Activated T-helper 17 cell treated with anti-CD3 and anti-CD28 coated beads, Interleukin-2, amount 50 U/mL, for 72 hours (primary cell): ENCODE results near the gene CASR. TPM values are rescaled to one million over a fixed set of nuclear protein-coding genes. Genes with fewer than 3 reads are reported as not detected.
A peak's percentile ranks its signal among the peaks of the same experiment; 100 is the strongest.

Source experiments
- ATAC-seq: fragments of 150-1000 bp; cut with Tn5 transposase; replicated peaks from 2 replicates; pipeline ENCODE4 v1.10.0; 2021; ENCODE audit warnings: mild to moderate bottlenecking, moderate library complexity
- H3K27ac Mint-ChIP-seq: one replicate; pipeline ENCODE4 v1.8.0; 2022; ENCODE audit warnings: mixed read lengths
- H3K27me3 Mint-ChIP-seq: one replicate; pipeline ENCODE4 v1.8.0; 2022; ENCODE audit warnings: mixed read lengths
- H3K36me3 Mint-ChIP-seq: one replicate; pipeline ENCODE4 v1.8.0; 2022; ENCODE audit warnings: low read depth, mild to moderate bottlenecking, mixed read lengths
- H3K4me1 Mint-ChIP-seq: one replicate; pipeline ENCODE4 v1.8.0; 2022; ENCODE audit warnings: mixed read lengths
- H3K4me3 Mint-ChIP-seq: one replicate; pipeline ENCODE4 v1.8.0; 2022; ENCODE audit warnings: mild to moderate bottlenecking, mixed read lengths
- H3K9me3 Mint-ChIP-seq: one replicate; pipeline ENCODE4 v1.8.0; 2022; ENCODE audit warnings: mixed read lengths
- total RNA-seq, 2 donors: library from RNA; stranded (reverse); gene quantifications; one replicate each; pipeline ENCODE4 v1.2.3, GENCODE V29; 2022

The CASR gene
- total RNA-seq, 2 donors from 2014 or later = 0.82 to 3.9 TPM

- H3K36me3 Mint-ChIP-seq = no peaks in the 10 kb centered on the region
- no peak overlapping the region for H3K4me3 Mint-ChIP-seq
- peak; percentile 67 for ATAC-seq
- peaks cover 2% of the 10 kb centered on the region for H3K9me3 Mint-ChIP-seq
- H3K27me3 Mint-ChIP-seq = no peaks in the 10 kb centered on the region
- H3K4me1 Mint-ChIP-seq = peaks cover 17% of the 10 kb centered on the region
- H3K27ac Mint-ChIP-seq = no peak overlapping the region
Measured at GRCh38 chr3:122295266-122296062, 112.0 kb downstream of the CASR start.

GRCh38 chr3:122298239-122298638 is 114.8 kb downstream of the CASR start:
- Mint-ChIP-seq H3K9me3 (peaks cover 3% of the 10 kb centered on the region), H3K27me3 (no peaks in the 10 kb centered on the region), H3K4me1 (peaks cover 19% of the 10 kb centered on the region), H3K36me3 (no peaks in the 10 kb centered on the region), H3K27ac (peak overlapping the region; percentile 24), H3K4me3 (peak overlapping the region; percentile 35)
- ATAC-seq = peak; percentile 80

- peak overlapping the region; percentile 14 for H3K4me3 Mint-ChIP-seq
Measured at GRCh38 chr3:122299215-122299614, 115.7 kb downstream of the CASR start.

DNA sequence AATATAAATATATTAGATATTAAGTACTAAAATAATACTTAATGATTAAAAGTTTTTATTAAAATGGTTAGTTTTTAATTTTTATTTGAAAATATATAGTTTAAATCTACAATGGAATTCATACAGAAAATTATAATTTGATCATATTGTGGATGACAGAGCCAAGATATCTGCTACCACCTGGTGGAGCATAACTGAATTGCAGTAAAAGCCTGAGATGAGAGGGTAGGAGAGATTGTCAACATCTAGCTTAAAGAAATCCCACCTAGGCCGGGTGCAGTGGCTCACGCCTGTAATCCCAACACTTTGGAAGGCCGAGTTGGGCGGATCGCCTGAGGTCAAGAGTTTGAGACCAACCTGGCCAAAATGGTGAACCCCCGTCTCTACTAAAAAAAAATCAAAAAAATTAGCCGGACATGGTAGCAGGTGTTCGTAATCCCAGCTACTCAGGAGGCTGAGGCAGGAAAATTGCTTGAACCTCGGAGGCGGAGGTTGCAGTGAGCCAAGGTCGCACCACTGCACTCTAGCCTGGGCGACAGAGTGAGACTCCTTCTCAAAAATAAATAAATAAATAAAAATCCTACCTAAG is 116.5 kb downstream of the CASR start:
- no peak overlapping the region for H3K27ac Mint-ChIP-seq
- H3K4me1 Mint-ChIP-seq = peaks cover 15% of the 10 kb centered on the region
- peaks cover 3% of the 10 kb centered on the region for H3K9me3 Mint-ChIP-seq
- no peak overlapping the region for H3K4me3 Mint-ChIP-seq
- ATAC-seq = no peak
- no peaks in the 10 kb centered on the region for H3K27me3 Mint-ChIP-seq
- H3K36me3 Mint-ChIP-seq = no peaks in the 10 kb centered on the region

More at GRCh38 chr3:122299215-122299614, 115.7 kb downstream of the CASR start:
- ATAC-seq = peak; percentile 56
- no peaks in the 10 kb centered on the region for H3K27me3 Mint-ChIP-seq
- H3K4me1 Mint-ChIP-seq = peaks cover 15% of the 10 kb centered on the region
- no peaks in the 10 kb centered on the region for H3K36me3 Mint-ChIP-seq
- H3K27ac Mint-ChIP-seq = peak overlapping the region; percentile 24
- H3K9me3 Mint-ChIP-seq = peaks cover 3% of the 10 kb centered on the region

GRCh38 chr3:122301063-122301462 is 117.6 kb downstream of the CASR start:
- peaks cover 3% of the 10 kb centered on the region for H3K9me3 Mint-ChIP-seq
- no peaks in the 10 kb centered on the region for H3K36me3 Mint-ChIP-seq
- H3K27me3 Mint-ChIP-seq = no peaks in the 10 kb centered on the region
- no peak for ATAC-seq
- no peak overlapping the region for H3K4me3 Mint-ChIP-seq
- H3K27ac Mint-ChIP-seq = no peak overlapping the region
- H3K4me1 Mint-ChIP-seq = peaks cover 15% of the 10 kb centered on the region

- Mint-ChIP-seq H3K4me3 (no peak overlapping the region), H3K9me3 (no peaks in the 10 kb centered on the region), H3K27ac (no peak overlapping the region), H3K27me3 (no peaks in the 10 kb centered on the region), H3K36me3 (no peaks in the 10 kb centered on the region), H3K4me1 (no peaks in the 10 kb centered on the region)
- peak; percentile 34 for ATAC-seq
Measured at GRCh38 chr3:122305818-122306621, 122.6 kb downstream of the CASR start.

- H3K27ac Mint-ChIP-seq = no peak overlapping the region
- H3K36me3 Mint-ChIP-seq = no peaks in the 10 kb centered on the region
- no peak for ATAC-seq
- H3K9me3 Mint-ChIP-seq = no peaks in the 10 kb centered on the region
- no peaks in the 10 kb centered on the region for H3K4me1 Mint-ChIP-seq
- no peak overlapping the region for H3K4me3 Mint-ChIP-seq
- H3K27me3 Mint-ChIP-seq = no peaks in the 10 kb centered on the region
Measured at GRCh38 chr3:122306622-122306953, 123.1 kb downstream of the CASR start.

DNA sequence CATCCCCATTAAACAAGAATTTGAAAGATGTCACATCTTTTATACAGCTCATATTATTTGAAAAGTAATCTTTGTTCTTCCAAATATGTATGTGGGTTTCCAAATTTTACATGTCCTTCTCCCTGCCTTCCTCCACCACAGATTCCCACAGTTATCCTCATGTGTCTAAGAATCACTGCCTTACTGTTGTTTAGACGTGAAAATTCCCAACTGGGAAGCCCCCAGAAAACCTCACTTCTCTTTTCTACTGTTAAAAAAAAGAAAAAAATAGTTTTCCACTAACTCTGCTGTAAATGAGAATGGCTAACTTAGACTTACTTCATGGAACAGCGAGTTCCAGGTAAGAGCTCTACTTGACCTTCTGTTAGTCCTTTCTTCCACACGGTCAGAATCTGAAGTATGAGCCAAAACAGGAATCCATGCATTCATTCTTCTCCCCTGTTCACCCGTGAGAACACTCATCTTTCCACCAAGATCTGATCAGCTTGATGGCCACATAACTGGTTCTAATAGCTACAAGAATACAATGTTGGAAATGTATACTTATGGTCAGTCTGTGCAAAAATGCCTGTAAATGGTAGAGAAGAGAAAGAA is 123.7 kb downstream of the CASR start:
- no peaks in the 10 kb centered on the region for H3K4me1 Mint-ChIP-seq
- H3K4me3 Mint-ChIP-seq = no peak overlapping the region
- ATAC-seq = no peak
- H3K9me3 Mint-ChIP-seq = no peaks in the 10 kb centered on the region
- H3K27me3 Mint-ChIP-seq = no peaks in the 10 kb centered on the region
- no peak overlapping the region for H3K27ac Mint-ChIP-seq
- H3K36me3 Mint-ChIP-seq = no peaks in the 10 kb centered on the region

DNA sequence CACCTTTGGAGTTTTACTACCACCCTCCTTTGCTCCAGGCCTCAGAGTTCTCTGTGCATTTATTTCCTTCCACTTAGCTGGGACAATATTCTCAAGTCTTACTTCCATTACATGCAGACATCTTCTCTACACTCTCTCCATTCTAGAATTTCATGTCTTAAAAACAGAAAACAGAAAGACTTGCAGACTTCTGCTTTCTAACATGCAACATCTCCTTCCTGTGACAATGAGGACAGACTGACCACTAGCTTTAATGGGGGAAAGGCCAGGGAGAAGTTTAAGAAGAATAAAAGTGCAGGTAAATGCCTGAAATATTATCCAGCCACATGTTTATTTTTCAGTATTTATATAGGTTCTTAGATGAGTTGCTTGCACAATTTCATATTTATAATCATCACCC is 124.5 kb downstream of the CASR start:
- Mint-ChIP-seq H3K9me3 (no peaks in the 10 kb centered on the region), H3K36me3 (no peaks in the 10 kb centered on the region), H3K27ac (no peak overlapping the region), H3K27me3 (no peaks in the 10 kb centered on the region), H3K4me1 (peaks cover 4% of the 10 kb centered on the region), H3K4me3 (no peak overlapping the region)
- ATAC-seq = no peak

- no peaks in the 10 kb centered on the region for H3K27me3 Mint-ChIP-seq
Measured at GRCh38 chr3:122310361-122310760, 126.9 kb downstream of the CASR start.

GRCh38 chr3:122312826-122313225 is 129.4 kb downstream of the CASR start:
- ATAC-seq = no peak
- H3K4me3 Mint-ChIP-seq = no peak overlapping the region
- no peaks in the 10 kb centered on the region for H3K27me3 Mint-ChIP-seq
- peaks cover 6% of the 10 kb centered on the region for H3K4me1 Mint-ChIP-seq
- no peaks in the 10 kb centered on the region for H3K36me3 Mint-ChIP-seq
- H3K27ac Mint-ChIP-seq = no peak overlapping the region
- H3K9me3 Mint-ChIP-seq = no peaks in the 10 kb centered on the region

More at GRCh38 chr3:122310361-122310760, 126.9 kb downstream of the CASR start:
- H3K36me3 Mint-ChIP-seq = no peaks in the 10 kb centered on the region
- H3K4me3 Mint-ChIP-seq = no peak overlapping the region
- H3K4me1 Mint-ChIP-seq = peaks cover 6% of the 10 kb centered on the region
- no peak overlapping the region for H3K27ac Mint-ChIP-seq
- ATAC-seq = no peak
- H3K9me3 Mint-ChIP-seq = no peaks in the 10 kb centered on the region

DNA sequence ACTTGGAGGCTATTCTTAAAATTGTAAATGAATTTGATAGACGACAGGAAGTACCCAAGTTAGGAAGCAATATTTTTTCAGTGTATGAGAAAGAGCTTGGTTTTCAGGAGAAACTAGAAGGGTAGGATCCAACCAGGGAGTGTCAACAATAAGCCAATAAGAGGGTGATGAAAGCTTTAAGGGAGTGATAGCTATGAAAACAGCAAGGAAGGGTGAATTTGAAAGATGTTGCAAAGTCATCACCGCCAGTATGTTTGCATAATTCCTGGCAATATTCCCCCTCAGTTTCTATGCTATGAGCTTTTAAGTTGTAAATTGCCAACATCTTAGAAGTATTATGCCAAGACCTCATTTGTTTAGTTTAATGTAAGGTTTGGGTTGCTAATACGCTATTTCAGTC is 129.8 kb downstream of the CASR start:
- H3K27ac Mint-ChIP-seq = no peak overlapping the region
- no peak for ATAC-seq
- H3K36me3 Mint-ChIP-seq = no peaks in the 10 kb centered on the region
- H3K27me3 Mint-ChIP-seq = no peaks in the 10 kb centered on the region
- H3K4me1 Mint-ChIP-seq = peaks cover 9% of the 10 kb centered on the region
- H3K4me3 Mint-ChIP-seq = no peak overlapping the region
- peaks cover 2% of the 10 kb centered on the region for H3K9me3 Mint-ChIP-seq

DNA sequence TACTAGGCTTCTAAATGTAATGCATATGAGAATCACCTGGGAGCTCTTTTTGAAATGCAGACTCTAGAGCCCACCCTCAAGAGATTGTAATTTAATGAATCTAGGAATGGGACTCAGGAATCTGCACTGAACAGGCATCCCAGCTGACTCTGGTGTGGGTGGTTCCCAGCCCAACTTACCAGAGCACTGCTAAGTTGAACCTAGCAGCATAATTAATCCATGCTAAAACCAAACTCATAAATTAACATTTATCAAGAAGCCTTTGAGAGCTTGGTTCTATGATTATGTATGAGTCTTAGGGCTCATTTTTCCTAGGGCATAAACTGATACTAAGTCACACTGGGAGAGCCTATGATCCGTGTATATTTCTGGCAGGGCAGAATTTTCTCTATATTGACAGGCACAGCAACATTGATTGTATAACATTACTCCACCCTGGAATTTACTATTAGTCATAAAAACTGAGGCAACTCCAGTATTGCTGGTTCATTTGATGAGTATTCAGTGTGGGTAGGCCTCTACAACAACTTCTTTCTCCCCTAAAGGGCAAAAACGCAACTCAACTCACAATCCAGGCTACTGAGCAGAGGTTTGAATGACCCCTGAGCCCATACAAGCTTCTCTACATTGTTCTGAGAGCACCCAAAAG is 130.9 kb downstream of the CASR start:
- Mint-ChIP-seq H3K9me3 (peaks cover 4% of the 10 kb centered on the region), H3K36me3 (no peaks in the 10 kb centered on the region), H3K27ac (no peak overlapping the region), H3K27me3 (no peaks in the 10 kb centered on the region), H3K4me1 (peaks cover 11% of the 10 kb centered on the region), H3K4me3 (no peak overlapping the region)
- no peak for ATAC-seq

- H3K36me3 Mint-ChIP-seq = no peaks in the 10 kb centered on the region
Measured at GRCh38 chr3:122315619-122316018, 132.2 kb downstream of the CASR start.

More at GRCh38 chr3:122315619-122316018, 132.2 kb downstream of the CASR start:
- Mint-ChIP-seq H3K27ac (no peak overlapping the region), H3K27me3 (no peaks in the 10 kb centered on the region), H3K4me1 (peaks cover 11% of the 10 kb centered on the region), H3K4me3 (no peak overlapping the region), H3K9me3 (peaks cover 4% of the 10 kb centered on the region)
- no peak for ATAC-seq
